GM12872 (cell line): Measurements from ENCODE around the gene SLAMF1.

Experiments used
- TF ChIP-seq, protein P1 (sequence below): IDR thresholded peaks from 3 replicates; pipeline ENCODE4 v1.5.1; 2011; ENCODE audit warnings: low read depth, mild to moderate bottlenecking, low read length, moderate library complexity; ENCODE audit not compliant: insufficient read depth

Gene SLAMF1

DNA sequence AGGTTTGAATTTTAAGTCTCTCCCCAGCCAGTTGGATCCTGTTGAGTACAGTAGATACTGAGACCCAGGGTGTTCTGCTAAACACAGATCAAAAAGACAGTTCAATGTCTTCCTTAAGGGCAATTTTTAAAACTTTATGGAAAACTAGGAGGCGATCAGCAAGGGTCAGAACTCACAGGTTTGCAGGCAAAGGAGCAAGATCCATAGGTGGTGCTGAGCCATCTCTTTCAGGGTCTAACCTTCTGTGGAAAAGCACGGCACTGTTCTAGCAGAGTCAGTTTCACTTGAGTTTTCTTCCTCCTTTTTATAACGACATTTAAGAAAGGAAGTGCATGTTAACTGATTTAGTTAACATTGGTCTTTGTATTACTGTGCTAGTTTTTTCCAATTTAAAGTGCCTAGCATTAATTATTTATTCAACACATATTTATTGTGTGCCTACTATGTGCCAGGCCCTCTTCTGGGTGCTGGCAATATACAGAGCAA lies 67.6 kb downstream of the SLAMF1 start, which contains the start of gene CD84:
TSS of gene CD84 (minus strand) at position 281 of the 486 bp plus-strand sequence. CDS start at position 222, 59 bp downstream.
- TF ChIP-seq, protein P1, sequence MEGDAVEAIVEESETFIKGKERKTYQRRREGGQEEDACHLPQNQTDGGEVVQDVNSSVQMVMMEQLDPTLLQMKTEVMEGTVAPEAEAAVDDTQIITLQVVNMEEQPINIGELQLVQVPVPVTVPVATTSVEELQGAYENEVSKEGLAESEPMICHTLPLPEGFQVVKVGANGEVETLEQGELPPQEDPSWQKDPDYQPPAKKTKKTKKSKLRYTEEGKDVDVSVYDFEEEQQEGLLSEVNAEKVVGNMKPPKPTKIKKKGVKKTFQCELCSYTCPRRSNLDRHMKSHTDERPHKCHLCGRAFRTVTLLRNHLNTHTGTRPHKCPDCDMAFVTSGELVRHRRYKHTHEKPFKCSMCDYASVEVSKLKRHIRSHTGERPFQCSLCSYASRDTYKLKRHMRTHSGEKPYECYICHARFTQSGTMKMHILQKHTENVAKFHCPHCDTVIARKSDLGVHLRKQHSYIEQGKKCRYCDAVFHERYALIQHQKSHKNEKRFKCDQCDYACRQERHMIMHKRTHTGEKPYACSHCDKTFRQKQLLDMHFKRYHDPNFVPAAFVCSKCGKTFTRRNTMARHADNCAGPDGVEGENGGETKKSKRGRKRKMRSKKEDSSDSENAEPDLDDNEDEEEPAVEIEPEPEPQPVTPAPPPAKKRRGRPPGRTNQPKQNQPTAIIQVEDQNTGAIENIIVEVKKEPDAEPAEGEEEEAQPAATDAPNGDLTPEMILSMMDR, result no peak

DNA sequence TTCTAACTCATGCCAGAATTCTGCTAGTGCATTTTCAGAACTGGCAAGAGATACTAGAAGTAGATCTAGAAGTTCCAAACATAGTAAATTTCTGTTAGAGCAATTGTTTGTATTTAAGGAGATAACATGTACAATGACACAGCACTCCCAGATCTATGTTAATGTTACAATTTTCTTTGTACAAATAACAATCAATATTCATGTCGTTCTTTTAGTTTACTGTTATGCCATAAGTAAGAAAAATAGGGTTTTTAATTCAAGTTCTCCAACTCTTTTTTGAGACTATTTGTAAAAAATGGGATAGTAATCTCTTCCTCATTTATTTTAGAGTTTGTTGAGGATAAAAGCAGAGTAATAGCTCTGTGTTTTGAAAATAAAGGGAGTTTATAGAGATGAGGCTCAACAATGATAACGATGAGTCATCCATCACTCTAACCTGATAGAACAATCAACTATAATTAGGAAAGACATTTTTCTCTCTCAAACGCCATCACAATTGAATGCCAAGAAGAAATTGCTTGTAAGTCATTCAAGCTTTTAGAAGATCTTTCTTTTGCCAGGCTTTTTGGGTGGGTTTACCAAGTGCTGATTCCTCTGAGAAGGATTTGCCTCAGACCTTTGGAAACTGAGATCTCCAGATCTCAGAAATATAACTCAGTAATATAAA lies 68.2 kb downstream of the SLAMF1 start:
- TF ChIP-seq, protein P1, result no peak

DNA sequence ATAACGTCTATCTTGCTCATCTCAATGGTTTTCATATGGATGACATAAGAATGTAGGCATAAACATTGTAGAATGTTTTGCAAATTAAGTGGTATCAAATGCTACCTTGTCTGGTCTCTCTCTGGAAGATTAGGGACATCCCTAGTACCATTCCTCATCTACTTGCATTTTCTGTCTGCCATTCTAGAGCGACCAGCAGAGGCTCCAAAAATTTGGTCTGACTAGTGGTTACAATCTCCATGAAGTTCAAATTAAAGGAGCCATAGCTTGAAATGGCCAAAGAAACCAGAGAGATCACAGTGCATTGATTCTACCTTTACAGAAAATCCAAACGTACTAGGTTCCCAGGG lies 68.7 kb downstream of the SLAMF1 start:
- TF ChIP-seq, protein P1, result peak; percentile 20; the same call in 2 of the 3 replicates

DNA sequence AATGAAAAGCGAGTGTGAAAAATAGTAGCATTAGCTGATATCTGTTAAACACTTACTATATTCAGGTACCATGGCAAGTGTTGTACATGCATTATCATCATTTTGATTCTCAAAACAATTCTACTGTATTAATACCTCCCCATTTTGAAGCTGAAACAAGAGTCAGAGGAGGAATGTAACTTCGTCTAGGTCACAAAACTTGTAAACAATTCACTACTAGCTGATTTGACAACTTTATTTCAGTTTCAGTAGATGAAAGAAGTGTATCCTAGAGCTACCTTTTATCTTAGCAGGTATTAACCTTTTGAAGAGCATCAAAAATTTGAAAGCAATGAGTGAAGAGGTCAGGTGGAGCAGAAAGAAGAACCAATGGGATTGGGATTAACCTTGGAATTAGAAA lies 69.2 kb downstream of the SLAMF1 start:
- TF ChIP-seq, protein P1, result no peak

DNA sequence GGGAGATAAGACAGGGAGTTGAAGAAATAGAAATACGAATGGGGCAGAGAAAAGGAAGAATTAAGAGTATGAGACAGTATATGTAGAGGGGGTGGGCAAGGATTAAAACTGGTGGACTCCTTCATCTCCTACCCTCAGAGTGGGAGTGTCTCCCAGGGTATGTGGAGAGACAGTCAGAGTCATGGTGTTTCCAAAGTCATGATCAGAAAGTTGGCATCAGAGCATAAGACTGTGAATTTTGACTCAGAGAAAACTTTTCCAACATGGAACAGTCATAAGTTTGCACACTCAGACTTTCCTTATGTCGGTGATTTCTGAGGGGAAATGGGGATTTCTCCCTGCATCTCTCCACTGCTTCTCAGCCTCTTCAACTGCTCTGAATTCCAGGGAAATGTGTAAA lies 70.0 kb downstream of the SLAMF1 start:
- TF ChIP-seq, protein P1, result no peak

DNA sequence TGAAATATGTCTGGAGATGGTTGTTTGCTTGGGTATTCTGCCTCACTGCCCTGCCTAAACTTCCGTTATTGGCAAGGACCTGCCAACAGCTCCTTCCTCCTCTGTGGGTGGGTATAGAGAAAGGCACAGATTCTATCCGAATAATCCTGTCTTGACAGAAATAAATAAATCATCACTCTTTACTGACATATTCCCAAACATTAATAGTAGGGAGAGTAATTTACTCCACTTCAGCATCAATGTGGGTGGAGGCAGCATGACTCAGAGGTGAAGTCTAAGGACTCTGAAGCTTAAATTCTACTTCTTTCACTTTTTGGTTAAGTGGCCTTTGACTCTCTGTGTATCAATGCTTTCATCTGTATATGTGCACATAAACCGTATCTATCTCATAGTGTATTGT lies 70.5 kb downstream of the SLAMF1 start:
- TF ChIP-seq, protein P1, result no peak

DNA sequence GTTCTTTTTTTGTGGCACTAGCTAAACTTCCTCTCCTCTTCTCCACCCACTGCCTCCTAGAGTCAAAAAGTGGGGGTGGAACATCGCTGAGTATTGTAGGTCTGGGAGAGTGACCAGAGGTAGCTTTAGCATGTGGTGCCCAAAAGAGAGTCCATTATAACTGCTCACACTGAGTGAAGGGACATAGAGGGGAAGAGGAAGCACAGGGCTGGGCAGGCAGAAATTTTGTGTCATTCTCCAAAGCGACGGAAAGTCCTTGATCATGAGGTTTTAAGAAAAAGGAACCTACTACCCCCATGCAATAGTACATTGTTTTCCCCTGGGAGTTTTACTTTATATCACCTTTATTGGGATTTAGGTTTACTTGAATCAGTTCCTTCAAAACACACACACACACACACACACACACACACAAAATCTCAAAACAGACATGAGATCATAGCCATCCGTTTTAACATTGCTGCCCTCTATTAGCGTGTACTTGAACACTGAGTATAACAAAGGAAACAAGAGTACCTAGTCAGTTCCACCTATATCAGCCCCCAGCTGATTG lies 71.7 kb downstream of the SLAMF1 start:
- TF ChIP-seq, protein P1, result no peak
